Measurements from ENCODE around the gene MFAP4.

MFAP4 gene

GRCh38 chr17:19348081-19348650 lies 38.8 kb downstream of the MFAP4 start:
- DNase-seq (ENCODE audit: low read depth): no peak

- DNase-seq (ENCODE audit: low read depth): no peak
Measured at GRCh38 chr17:19347323-19348080, 39.5 kb downstream of the MFAP4 start.

- peak; percentile 91 for DNase-seq (ENCODE audit: low read depth)
Measured at GRCh38 chr17:19346351-19347255, 40.4 kb downstream of the MFAP4 start.

GRCh38 chr17:19345486-19346350 lies 41.3 kb downstream of the MFAP4 start:
- no peak for DNase-seq (ENCODE audit: low read depth)

GRCh38 chr17:19345067-19345460 lies 41.9 kb downstream of the MFAP4 start:
- no peak for DNase-seq (ENCODE audit: low read depth)

GRCh38 chr17:19344311-19345066 lies 42.5 kb downstream of the MFAP4 start:
- no peak for DNase-seq (ENCODE audit: low read depth)

- no peak for DNase-seq (ENCODE audit: low read depth)
Measured at GRCh38 chr17:19343671-19344151, 43.3 kb downstream of the MFAP4 start.

GRCh38 chr17:19343256-19343630 lies 43.7 kb downstream of the MFAP4 start:
- DNase-seq (ENCODE audit: low read depth): no peak

- no peak for DNase-seq (ENCODE audit: low read depth)
Measured at GRCh38 chr17:19342611-19343255, 44.3 kb downstream of the MFAP4 start.

GRCh38 chr17:19341641-19342610 lies 45.1 kb downstream of the MFAP4 start:
- DNase-seq (ENCODE audit: low read depth): peak; percentile 43

- DNase-seq (ENCODE audit: low read depth): no peak
Measured at GRCh38 chr17:19341211-19341631, 45.8 kb downstream of the MFAP4 start.

- no peak for DNase-seq (ENCODE audit: low read depth)
Measured at GRCh38 chr17:19339341-19339815, 47.6 kb downstream of the MFAP4 start.

GRCh38 chr17:19338031-19338990 lies 48.7 kb downstream of the MFAP4 start:
- peak; percentile 35 for DNase-seq (ENCODE audit: low read depth)

- DNase-seq (ENCODE audit: low read depth): no peak
Measured at GRCh38 chr17:19337712-19338023, 49.3 kb downstream of the MFAP4 start.

GRCh38 chr17:19336938-19337711 lies 49.9 kb downstream of the MFAP4 start:
- peak; percentile 59 for DNase-seq (ENCODE audit: low read depth)

GRCh38 chr17:19335951-19336631 lies 50.9 kb downstream of the MFAP4 start:
- DNase-seq (ENCODE audit: low read depth): no peak

- no peak for DNase-seq (ENCODE audit: low read depth)
Measured at GRCh38 chr17:19334331-19334730, 52.7 kb downstream of the MFAP4 start.
